Measurements from ENCODE around the gene PDHB. TPM values are rescaled to one million over a fixed set of nuclear protein-coding genes. Genes with fewer than 3 reads are reported as not detected.
A peak's percentile ranks its signal among the peaks of the same experiment; 100 is the strongest.

The PDHB gene
- polyA plus RNA-seq, 1 donor (not counting 4 experiments of a cell fraction or from before 2014, with no cell fraction given): 78.9 TPM

GRCh38 chr3:58470363-58471024 is 36.9 kb upstream of the PDHB start:
- Histone ChIP-seq H3K9me3 (ENCODE audit: control insufficient read depth, low read depth, low read length) (no peaks in the 10 kb centered on the region), H3K9ac (ENCODE audit: control insufficient read depth, extremely low read depth, insufficient read depth, low read length) (no peak overlapping the region), H3K27me3 (ENCODE audit: control insufficient read depth, extremely low read depth, insufficient read depth, low read length) (no peaks in the 10 kb centered on the region), H3K79me2 (ENCODE audit: control insufficient read depth, insufficient read depth, low read length) (no peaks in the 10 kb centered on the region), H2AFZ (ENCODE audit: control insufficient read depth, low read length) (no peak overlapping the region), H3K4me1 (ENCODE audit: control insufficient read depth, extremely low read depth, insufficient read depth, low read length) (peaks cover 17% of the 10 kb centered on the region), H3K27ac (ENCODE audit: control insufficient read depth, insufficient read depth, low read length) (no peak overlapping the region), H4K20me1 (ENCODE audit: control insufficient read depth, extremely low read depth, insufficient read depth, low read length) (no peaks in the 10 kb centered on the region), H3K4me2 (ENCODE audit: control insufficient read depth, extremely low read depth, insufficient read depth, low read depth, low read length) (peak overlapping the region; percentile 78), H3K4me3 (ENCODE audit: control insufficient read depth in 2 of 3, extremely low read depth in 1 of 3, insufficient read depth in 2 of 3, low read depth in 1 of 3, low read length in 3 of 3) (no peak overlapping the region), H3K36me3 (ENCODE audit: control insufficient read depth in 2 of 2, extremely low read depth in 1 of 2, insufficient read depth in 2 of 2, low read length in 2 of 2) (no peaks in the 10 kb centered on the region), H3K9me1 (ENCODE audit: control insufficient read depth, extremely low read depth, insufficient read depth, low read length) (no peaks in the 10 kb centered on the region)
- no peak for DNase-seq (ENCODE audit: low read depth, low spot score)
- no peak for FAIRE-seq
- dilution Hi-C loops (cut with MboI; ENCODE audit: extremely low pct_ligation_motif_present, low sequenced_read_pairs): no loop called here
- no peak for TF ChIP-seq CTCF (optimal IDR thresholded peaks at IDR 0.05 in 1 of 3, IDR thresholded peaks at IDR 0.05 in 1 of 3, conservative IDR thresholded peaks at IDR 0.05 in 1 of 3; ENCODE audit: extremely low read depth in 1 of 3, insufficient read depth in 2 of 3, low read length in 3 of 3)
- no peak for TF ChIP-seq EZH2 (IDR thresholded peaks at IDR 0.05; ENCODE audit: low read length)

- no peak for FAIRE-seq
Measured at GRCh38 chr3:58469096-58469495, 35.5 kb upstream of the PDHB start.

More at GRCh38 chr3:58469096-58469495, 35.5 kb upstream of the PDHB start:
- Histone ChIP-seq H3K4me2 (ENCODE audit: control insufficient read depth, extremely low read depth, insufficient read depth, low read depth, low read length) (no peak overlapping the region), H3K4me1 (ENCODE audit: control insufficient read depth, extremely low read depth, insufficient read depth, low read length) (peaks cover 19% of the 10 kb centered on the region), H3K27me3 (ENCODE audit: control insufficient read depth, extremely low read depth, insufficient read depth, low read length) (no peaks in the 10 kb centered on the region), H3K9me1 (ENCODE audit: control insufficient read depth, extremely low read depth, insufficient read depth, low read length) (no peaks in the 10 kb centered on the region), H3K27ac (ENCODE audit: control insufficient read depth, insufficient read depth, low read length) (no peak overlapping the region), H3K9me3 (ENCODE audit: control insufficient read depth, low read depth, low read length) (no peaks in the 10 kb centered on the region), H3K9ac (ENCODE audit: control insufficient read depth, extremely low read depth, insufficient read depth, low read length) (no peak overlapping the region), H3K79me2 (ENCODE audit: control insufficient read depth, insufficient read depth, low read length) (no peaks in the 10 kb centered on the region), H3K36me3 (ENCODE audit: control insufficient read depth in 2 of 2, extremely low read depth in 1 of 2, insufficient read depth in 2 of 2, low read length in 2 of 2) (no peaks in the 10 kb centered on the region), H2AFZ (ENCODE audit: control insufficient read depth, low read length) (no peak overlapping the region), H3K4me3 (ENCODE audit: control insufficient read depth in 2 of 3, extremely low read depth in 1 of 3, insufficient read depth in 2 of 3, low read depth in 1 of 3, low read length in 3 of 3) (no peak overlapping the region), H4K20me1 (ENCODE audit: control insufficient read depth, extremely low read depth, insufficient read depth, low read length) (no peaks in the 10 kb centered on the region)
- TF ChIP-seq EZH2 (IDR thresholded peaks at IDR 0.05; ENCODE audit: low read length) (no peak), CTCF (optimal IDR thresholded peaks at IDR 0.05 in 1 of 3, IDR thresholded peaks at IDR 0.05 in 1 of 3, conservative IDR thresholded peaks at IDR 0.05 in 1 of 3; ENCODE audit: extremely low read depth in 1 of 3, insufficient read depth in 2 of 3, low read length in 3 of 3) (no peak)
- dilution Hi-C loops (cut with MboI; ENCODE audit: extremely low pct_ligation_motif_present, low sequenced_read_pairs): no loop called here
- no peak for DNase-seq (ENCODE audit: low read depth, low spot score)

Data from keratinocyte (primary cell).